ENCODE results near the gene TXNDC2. TPM values are rescaled to one million over a fixed set of nuclear protein-coding genes. Genes with fewer than 3 reads are reported as not detected.
"Not testable (repeated sequence)": the region's sequence is repeated elsewhere in the genome, so short reads cannot be mapped to it uniquely, and the experiment has no call there.

The TXNDC2 gene
- total RNA-seq, 2 donors from 2014 or later = 0.19 to 0.29 TPM

GRCh38 chr18:9857479-9857998, 28.2 kb upstream of the TXNDC2 start:
- intact Hi-C loops (cut with DNase I); DNase-seq (ENCODE audit: low spot score): not testable (repeated sequence)

- intact Hi-C loops (cut with DNase I) = no loop called here
- no peak for DNase-seq (ENCODE audit: low spot score)
Measured at GRCh38 chr18:9858642-9859041, 27.1 kb upstream of the TXNDC2 start.

- intact Hi-C loops (cut with DNase I) = no loop called here
- no peak for DNase-seq (ENCODE audit: low spot score)
Measured at GRCh38 chr18:9859232-9859631, 26.5 kb upstream of the TXNDC2 start.

GRCh38 chr18:9860682-9861081, 25.1 kb upstream of the TXNDC2 start:
- no peak for DNase-seq (ENCODE audit: low spot score)
- intact Hi-C loops (cut with DNase I) = no loop called here

GRCh38 chr18:9861157-9861556, 24.6 kb upstream of the TXNDC2 start:
- intact Hi-C loops (cut with DNase I) = no loop called here
- DNase-seq (ENCODE audit: low spot score) = no peak

- intact Hi-C loops (cut with DNase I) = no loop called here
- no peak for DNase-seq (ENCODE audit: low spot score)
Measured at GRCh38 chr18:9861933-9862332, 23.8 kb upstream of the TXNDC2 start.

- no peak for DNase-seq (ENCODE audit: low spot score)
- intact Hi-C loops (cut with DNase I) = no loop called here
Measured at GRCh38 chr18:9862686-9863085, 23.1 kb upstream of the TXNDC2 start.

GRCh38 chr18:9863282-9863681, 22.5 kb upstream of the TXNDC2 start:
- DNase-seq (ENCODE audit: low spot score) = no peak
- intact Hi-C loops (cut with DNase I) = no loop called here

GRCh38 chr18:9865764-9866490, 19.8 kb upstream of the TXNDC2 start:
- intact Hi-C loops (cut with DNase I) = no loop called here
- DNase-seq (ENCODE audit: low spot score) = no peak

- DNase-seq (ENCODE audit: low spot score) = no peak
- intact Hi-C loops (cut with DNase I) = no loop called here
Measured at GRCh38 chr18:9866627-9867026, 19.1 kb upstream of the TXNDC2 start.

GRCh38 chr18:9867071-9867594, 18.6 kb upstream of the TXNDC2 start:
- intact Hi-C loops (cut with DNase I) = no loop called here
- no peak for DNase-seq (ENCODE audit: low spot score)

- DNase-seq (ENCODE audit: low spot score) = no peak
Measured at GRCh38 chr18:9868857-9869714, 16.7 kb upstream of the TXNDC2 start.

GRCh38 chr18:9869715-9870430, 15.9 kb upstream of the TXNDC2 start:
- DNase-seq (ENCODE audit: low spot score) = no peak
- intact Hi-C loops (cut with DNase I) = no loop called here

More at GRCh38 chr18:9868857-9869714, 16.7 kb upstream of the TXNDC2 start:
- intact Hi-C loops (cut with DNase I) = no loop called here

- no peak for DNase-seq (ENCODE audit: low spot score)
Measured at GRCh38 chr18:9870431-9871008, 15.3 kb upstream of the TXNDC2 start.

GRCh38 chr18:9871244-9871746, 14.5 kb upstream of the TXNDC2 start:
- no peak for DNase-seq (ENCODE audit: low spot score)
- intact Hi-C loops (cut with DNase I) = no loop called here

More at GRCh38 chr18:9870431-9871008, 15.3 kb upstream of the TXNDC2 start:
- intact Hi-C loops (cut with DNase I) = no loop called here

- intact Hi-C loops (cut with DNase I) = no loop called here
- DNase-seq (ENCODE audit: low spot score) = no peak
Measured at GRCh38 chr18:9872823-9873222, 12.9 kb upstream of the TXNDC2 start.

GRCh38 chr18:9874728-9875127, 11.0 kb upstream of the TXNDC2 start:
- DNase-seq (ENCODE audit: low spot score) = no peak
- intact Hi-C loops (cut with DNase I) = no loop called here

- intact Hi-C loops (cut with DNase I) = no loop called here
- no peak for DNase-seq (ENCODE audit: low spot score)
Measured at GRCh38 chr18:9876212-9876866, 9.4 kb upstream of the TXNDC2 start.
